Mucosa of descending colon (tissue), 3 donors: Measurements from ENCODE around the gene CDH26. TPM values are rescaled to one million over a fixed set of nuclear protein-coding genes. Genes with fewer than 3 reads are reported as not detected.

Experiments
- ATAC-seq: fragments of 200-7000 bp; cut with Tn5 transposase; one replicate; pipeline ENCODE4 v1.9.1; 2020; ENCODE audit warnings: mild to moderate bottlenecking, moderate library complexity
- DNase-seq, 3 donors: peaks; one replicate each; pipeline ENCODE4 v3.0.0-alpha.2; 2020
- H3K36me3 ChIP-seq: fragments of 200-600 bp; one replicate; pipeline ENCODE4 v1.8.0; 2021; ENCODE audit warnings: low read depth, mild to moderate bottlenecking
- H3K4me1 ChIP-seq: fragments of 200-600 bp; one replicate; pipeline ENCODE4 v1.8.0; 2021; ENCODE audit warnings: low read depth, mild to moderate bottlenecking
- H3K4me3 ChIP-seq: fragments of 200-600 bp; one replicate; pipeline ENCODE4 v1.8.0; 2021; ENCODE audit warnings: mild to moderate bottlenecking
- H3K9me3 ChIP-seq: fragments of 200-600 bp; one replicate; pipeline ENCODE4 v1.8.0; 2021; ENCODE audit warnings: mild to moderate bottlenecking
- intact Hi-C, 2 donors: fragments of 100-400 bp; cut with DNase I in 1 of 2; cut with micrococcal nuclease in 1 of 2; formaldehyde crosslinking; loops; one replicate each; pipeline versions ENCODE4 v1.11.0 to v1.11.1; 2022; cut with DNase I, micrococcal nuclease
- total RNA-seq, 3 donors: library from RNA; stranded (reverse); fragmentation: NEBNext Ultra II Directional in 2 of 3; extraction: Animal tissue kit (Norgen Biotek cat#: 25700) in 2 of 3; gene quantifications; one replicate each; pipeline versions ENCODE4 v1.2.1 to v1.2.4, GENCODE V29; 2021 to 2023
- TF ChIP-seq, protein P1 (sequence below): fragments of 200-600 bp; IDR thresholded peaks from one replicate; pipeline ENCODE4 v1.8.0; 2022; ENCODE audit warnings: antibody characterized with exemption, mild to moderate bottlenecking
- donor health status: DM: no; HTN: no; CAD: no; lungs with moderate emphysema.
- donor health status: DM: no; HTN: no; CAD: no.
- donor health status: DM: no; HTN: yes; CAD: no.

The CDH26 gene
- total RNA-seq, 3 donors from 2014 or later: 0.48 to 2.2 (median 1.4) TPM

GRCh38 chr20:60046436-60046835, 88.2 kb downstream of the CDH26 start:
- Histone ChIP-seq H3K9me3 (no peaks in the 10 kb centered on the region), H3K36me3 (no peaks in the 10 kb centered on the region), H3K4me3 (no peak overlapping the region), H3K4me1 (no peaks in the 10 kb centered on the region)
- DNase-seq: no peak
- no peak for ATAC-seq
- TF ChIP-seq, protein P1, sequence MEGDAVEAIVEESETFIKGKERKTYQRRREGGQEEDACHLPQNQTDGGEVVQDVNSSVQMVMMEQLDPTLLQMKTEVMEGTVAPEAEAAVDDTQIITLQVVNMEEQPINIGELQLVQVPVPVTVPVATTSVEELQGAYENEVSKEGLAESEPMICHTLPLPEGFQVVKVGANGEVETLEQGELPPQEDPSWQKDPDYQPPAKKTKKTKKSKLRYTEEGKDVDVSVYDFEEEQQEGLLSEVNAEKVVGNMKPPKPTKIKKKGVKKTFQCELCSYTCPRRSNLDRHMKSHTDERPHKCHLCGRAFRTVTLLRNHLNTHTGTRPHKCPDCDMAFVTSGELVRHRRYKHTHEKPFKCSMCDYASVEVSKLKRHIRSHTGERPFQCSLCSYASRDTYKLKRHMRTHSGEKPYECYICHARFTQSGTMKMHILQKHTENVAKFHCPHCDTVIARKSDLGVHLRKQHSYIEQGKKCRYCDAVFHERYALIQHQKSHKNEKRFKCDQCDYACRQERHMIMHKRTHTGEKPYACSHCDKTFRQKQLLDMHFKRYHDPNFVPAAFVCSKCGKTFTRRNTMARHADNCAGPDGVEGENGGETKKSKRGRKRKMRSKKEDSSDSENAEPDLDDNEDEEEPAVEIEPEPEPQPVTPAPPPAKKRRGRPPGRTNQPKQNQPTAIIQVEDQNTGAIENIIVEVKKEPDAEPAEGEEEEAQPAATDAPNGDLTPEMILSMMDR: no peak
- intact Hi-C loops: no loop called here

DNA sequence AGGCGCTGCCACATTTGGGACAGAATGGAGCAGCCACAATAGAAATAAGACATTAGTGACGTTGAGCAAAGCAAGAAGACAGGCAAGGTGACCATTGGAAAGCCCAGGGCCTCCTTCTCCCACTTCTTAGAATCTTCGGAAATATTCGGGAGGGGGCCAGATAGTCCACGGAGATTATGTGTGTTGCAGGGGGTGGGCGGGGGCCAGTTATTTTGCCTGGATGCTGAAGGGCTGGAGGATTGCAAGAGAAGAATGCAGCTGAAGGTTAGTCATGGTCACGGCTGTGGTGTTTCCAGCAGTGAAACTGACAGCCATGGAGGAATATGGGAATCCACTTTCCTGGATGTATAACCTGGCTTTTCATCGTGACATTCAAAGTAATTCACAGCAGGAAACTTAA, 88.6 kb downstream of the CDH26 start:
- intact Hi-C loops: no loop called here
- H3K9me3 ChIP-seq: no peaks in the 10 kb centered on the region
- H3K4me1 ChIP-seq: no peaks in the 10 kb centered on the region
- no peak overlapping the region for H3K4me3 ChIP-seq
- no peak for ATAC-seq
- no peaks in the 10 kb centered on the region for H3K36me3 ChIP-seq
- TF ChIP-seq, protein P1: no peak
- no peak for DNase-seq

DNA sequence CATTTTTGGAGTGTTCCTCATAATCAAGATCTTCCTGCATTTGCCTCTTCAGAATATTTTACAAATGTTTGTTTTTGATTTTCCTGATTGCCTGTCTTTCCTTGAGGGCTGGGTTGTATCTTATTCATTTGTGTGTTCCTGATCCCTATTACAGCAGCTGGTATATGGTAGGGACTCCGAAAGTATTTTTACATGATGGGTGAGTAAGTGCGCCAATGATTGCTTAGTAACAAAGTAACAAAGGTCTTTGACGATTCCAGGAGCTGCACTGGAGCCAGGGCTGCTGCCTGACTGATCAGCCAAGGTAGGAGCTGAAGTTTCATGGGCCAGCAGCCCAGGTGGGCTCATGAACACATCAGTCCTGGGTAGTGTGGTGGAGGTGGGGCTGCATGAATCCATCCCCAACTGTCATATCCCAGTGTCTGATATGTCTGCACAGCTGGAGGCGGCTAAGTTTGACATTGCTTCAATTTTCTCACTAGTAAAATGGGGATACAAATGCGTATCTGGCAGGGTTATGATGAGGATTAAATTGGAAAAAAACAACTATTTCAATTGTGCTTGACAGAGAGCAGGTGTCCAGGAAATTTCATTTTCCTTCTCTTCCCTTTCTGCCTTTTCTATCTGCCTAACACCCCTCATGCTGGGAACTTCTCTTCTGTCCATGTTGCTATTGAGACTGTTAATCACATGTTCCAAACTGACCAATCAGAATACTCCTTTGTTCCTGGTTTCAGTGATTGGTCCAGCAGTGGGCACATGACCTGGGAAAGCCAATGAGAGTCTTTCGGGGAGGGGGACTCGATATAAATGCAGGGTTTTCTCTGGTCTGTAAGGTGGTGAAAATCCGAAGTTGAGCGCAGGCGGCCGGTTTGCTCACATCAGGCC, 90.7 kb downstream of the CDH26 start:
- Histone ChIP-seq H3K4me1 (no peaks in the 10 kb centered on the region), H3K4me3 (no peak overlapping the region), H3K36me3 (no peaks in the 10 kb centered on the region), H3K9me3 (no peaks in the 10 kb centered on the region)
- no peak for ATAC-seq
- DNase-seq: no peak
- TF ChIP-seq, protein P1: no peak
- intact Hi-C loops: no loop called here

DNA sequence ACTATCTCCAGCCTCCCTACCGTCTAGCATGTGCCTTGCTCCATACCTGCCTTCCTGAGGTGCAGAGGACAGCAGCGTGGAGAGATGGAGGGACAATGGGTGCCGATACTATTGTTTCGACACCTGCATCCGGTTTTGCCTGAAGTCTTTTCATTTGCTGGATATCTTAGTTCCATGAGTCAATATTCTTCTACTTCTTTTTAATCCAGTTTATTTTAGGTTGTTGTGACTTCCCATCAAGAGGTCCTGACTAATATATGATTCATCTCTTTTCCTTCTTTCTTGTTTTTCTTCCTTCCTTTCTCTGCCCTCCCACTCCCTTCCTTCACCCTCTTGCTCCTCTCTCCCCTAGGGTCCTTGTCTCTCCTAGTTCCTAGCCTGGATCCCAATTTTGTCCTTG, 91.4 kb downstream of the CDH26 start:
- TF ChIP-seq, protein P1: no peak
- Histone ChIP-seq H3K9me3 (no peaks in the 10 kb centered on the region), H3K4me1 (no peaks in the 10 kb centered on the region), H3K4me3 (no peak overlapping the region), H3K36me3 (no peaks in the 10 kb centered on the region)
- ATAC-seq: no peak
- intact Hi-C loops: no loop called here
- DNase-seq: no peak

DNA sequence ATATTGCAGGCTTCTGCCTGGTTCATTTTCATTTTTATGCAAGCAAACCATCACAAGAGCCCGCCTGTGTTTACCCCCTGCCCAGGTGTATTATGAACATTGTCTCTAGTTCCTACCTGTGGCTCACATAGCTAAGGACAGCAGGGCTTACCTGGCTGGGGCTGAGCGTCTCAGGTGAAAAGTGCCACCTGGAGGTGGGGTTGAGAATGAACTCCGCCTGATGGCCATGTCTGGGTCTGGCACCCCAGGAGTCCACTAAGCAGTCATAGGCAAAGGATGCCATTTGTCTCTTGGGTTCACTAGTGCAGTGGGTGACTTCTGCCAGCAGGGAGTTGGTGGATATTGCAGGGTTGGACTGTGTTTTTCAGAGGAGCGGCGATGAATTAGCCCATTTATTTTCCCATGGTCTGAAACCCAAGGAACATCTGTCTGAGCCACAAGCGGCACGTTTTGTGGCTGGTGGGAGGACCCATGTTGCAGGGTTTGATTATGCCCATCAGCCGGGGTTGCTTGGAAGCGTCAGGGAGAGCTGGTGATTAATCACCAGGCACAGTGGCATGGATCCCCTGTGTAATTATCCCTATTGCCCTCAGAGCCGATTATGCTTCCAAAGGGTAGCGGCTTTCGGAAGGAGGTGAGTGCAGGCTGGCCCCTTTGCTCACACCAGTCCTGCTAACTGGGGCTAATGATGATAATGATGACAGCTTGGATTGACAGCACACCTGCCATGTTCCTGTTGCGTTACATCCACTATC, 92.1 kb downstream of the CDH26 start:
- TF ChIP-seq, protein P1: peak; percentile 13
- Histone ChIP-seq H3K4me3 (no peak overlapping the region), H3K36me3 (no peaks in the 10 kb centered on the region), H3K9me3 (no peaks in the 10 kb centered on the region), H3K4me1 (no peaks in the 10 kb centered on the region)
- intact Hi-C loops: no loop called here
- DNase-seq: peak in 2 of 3 donors; percentile 39 to 55
- ATAC-seq: peak; percentile 78
